DMS 273 (cell line): Measurements from ENCODE around the gene TRAF4.

Source experiments
- DNase-seq: peaks from one replicate; lab custom pipeline; 2025; ENCODE audit not compliant: unreplicated experiment; lab: John Stamatoyannopoulos, UW

TRAF4 gene

DNA sequence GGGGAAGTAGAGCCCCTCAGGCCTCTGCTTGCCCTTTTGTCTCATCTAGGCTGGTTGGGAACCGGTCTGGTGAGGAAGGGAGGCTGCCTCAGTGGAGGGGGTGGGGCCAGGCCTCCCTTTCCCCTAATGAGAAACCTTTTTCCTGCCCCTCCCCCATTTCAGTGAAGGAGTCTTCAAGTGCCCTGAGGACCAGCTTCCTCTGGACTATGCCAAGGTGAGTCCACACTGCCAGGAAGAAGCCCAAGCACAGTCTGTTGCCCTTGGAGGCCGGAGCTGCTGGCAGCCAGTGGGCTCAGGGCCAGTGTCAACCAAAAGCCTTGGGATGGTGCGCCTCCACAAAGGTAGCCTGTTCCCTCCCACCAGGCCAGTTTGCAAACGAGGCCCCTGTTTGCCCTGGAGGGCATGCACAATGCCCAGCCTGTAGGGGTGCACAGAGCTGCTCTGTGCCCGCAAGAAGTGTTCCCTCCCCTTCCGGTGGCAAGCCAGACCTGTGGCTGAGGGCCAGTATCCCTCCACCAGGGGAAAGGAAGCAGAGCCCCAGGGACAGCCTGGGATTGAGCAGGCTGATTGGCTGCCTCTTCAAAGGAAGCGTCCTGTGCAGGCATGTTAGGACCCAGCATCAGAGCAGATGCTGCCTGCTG lies 3.4 kb downstream of the TRAF4 start:
- DNase-seq = peak; percentile 94

DNA sequence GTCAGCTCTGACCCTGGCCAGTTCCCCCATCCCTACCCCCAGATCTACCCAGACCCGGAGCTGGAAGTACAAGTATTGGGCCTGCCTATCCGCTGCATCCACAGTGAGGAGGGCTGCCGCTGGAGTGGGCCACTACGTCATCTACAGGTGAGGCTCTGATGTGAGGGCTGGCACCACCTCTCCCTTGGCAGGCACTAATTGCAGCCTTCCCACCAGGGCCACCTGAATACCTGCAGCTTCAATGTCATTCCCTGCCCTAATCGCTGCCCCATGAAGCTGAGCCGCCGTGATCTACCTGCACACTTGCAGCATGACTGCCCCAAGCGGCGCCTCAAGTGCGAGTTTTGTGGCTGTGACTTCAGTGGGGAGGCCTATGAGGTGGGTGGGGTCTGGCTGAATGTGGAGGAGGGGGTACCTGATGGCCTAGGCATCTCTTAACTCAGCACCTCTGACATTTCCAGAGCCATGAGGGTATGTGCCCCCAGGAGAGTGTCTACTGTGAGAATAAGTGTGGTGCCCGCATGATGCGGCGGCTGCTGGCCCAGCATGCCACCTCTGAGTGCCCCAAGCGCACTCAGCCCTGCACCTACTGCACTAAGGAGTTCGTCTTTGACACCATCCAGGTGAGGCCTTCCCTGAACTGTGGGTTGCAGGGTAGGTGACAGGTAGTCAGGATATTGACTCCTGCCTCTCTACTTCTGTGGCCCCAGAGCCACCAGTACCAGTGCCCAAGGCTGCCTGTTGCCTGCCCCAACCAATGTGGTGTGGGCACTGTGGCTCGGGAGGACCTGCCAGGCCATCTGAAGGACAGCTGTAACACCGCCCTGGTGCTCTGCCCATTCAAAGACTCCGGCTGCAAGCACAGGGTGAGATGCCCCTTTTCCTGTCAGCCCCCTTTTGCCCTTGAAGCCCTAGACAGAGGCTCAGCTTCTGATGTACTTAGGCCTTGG lies 4.3 kb downstream of the TRAF4 start:
- no peak for DNase-seq

DNA sequence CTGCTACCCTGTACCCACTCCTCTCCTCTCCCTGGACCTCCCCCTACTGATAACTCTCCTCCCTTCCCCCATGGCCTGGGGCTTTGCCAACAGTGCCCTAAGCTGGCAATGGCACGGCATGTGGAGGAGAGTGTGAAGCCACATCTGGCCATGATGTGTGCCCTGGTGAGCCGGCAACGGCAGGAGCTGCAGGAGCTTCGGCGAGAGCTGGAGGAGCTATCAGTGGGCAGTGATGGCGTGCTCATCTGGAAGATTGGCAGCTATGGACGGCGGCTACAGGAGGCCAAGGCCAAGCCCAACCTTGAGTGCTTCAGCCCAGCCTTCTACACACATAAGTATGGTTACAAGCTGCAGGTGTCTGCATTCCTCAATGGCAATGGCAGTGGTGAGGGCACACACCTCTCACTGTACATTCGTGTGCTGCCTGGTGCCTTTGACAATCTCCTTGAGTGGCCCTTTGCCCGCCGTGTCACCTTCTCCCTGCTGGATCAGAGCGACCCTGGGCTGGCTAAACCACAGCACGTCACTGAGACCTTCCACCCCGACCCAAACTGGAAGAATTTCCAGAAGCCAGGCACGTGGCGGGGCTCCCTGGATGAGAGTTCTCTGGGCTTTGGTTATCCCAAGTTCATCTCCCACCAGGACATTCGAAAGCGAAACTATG lies 5.2 kb downstream of the TRAF4 start:
- DNase-seq = peak; percentile 39

DNA sequence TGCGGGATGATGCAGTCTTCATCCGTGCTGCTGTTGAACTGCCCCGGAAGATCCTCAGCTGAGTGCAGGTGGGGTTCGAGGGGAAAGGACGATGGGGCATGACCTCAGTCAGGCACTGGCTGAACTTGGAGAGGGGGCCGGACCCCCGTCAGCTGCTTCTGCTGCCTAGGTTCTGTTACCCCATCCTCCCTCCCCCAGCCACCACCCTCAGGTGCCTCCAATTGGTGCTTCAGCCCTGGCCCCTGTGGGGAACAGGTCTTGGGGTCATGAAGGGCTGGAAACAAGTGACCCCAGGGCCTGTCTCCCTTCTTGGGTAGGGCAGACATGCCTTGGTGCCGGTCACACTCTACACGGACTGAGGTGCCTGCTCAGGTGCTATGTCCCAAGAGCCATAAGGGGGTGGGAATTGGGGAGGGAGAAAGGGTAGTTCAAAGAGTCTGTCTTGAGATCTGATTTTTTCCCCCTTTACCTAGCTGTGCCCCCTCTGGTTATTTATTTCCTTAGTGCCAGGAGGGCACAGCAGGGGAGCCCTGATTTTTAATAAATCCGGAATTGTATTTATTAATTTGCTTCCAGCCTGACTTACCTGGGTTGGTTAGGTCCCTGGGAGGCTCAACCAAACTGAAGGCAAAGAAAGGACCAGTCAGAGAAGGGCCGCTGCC lies 5.8 kb downstream of the TRAF4 start:
- DNase-seq = no peak

DNA sequence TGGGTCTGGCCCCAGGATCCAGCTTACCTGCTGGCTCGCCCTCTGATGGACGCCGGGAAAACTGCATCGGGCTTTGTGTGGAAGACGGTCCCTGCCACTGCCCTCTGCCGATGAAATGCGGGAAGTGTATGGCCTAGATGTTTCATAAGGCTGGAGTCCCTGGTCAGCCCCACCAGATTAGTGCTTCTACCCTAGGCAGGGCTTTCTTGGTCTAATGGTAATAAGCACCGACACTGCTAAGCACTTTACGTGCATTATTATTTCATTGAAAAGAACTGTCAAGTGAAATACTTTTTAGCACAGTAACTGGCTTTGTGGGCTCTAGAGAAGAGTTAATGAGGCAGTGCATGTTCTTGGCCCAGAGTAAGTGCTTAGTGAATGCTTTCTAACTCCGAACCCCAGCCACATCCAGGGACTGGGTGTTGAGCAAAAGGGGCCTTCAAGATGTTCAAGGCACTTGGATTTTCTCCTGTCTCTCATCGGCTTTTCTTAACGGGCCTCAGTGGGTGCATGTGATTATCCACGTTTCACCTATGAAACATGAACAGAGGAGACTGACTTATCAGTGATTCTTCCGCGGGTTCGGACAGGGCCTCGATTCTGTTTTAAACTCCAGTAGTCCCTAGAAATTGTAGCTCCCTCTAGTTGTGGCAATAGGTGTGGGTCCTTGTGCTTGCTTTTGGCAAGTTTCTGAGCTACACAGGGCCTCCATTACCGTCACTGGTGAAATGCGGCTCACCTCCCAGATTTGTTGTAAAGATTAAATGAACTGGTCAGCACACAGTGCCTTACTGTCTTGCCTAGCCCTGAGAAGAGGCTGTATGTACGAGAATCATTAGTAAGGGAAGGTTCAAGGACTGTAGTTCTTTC lies 6.6 kb downstream of the TRAF4 start:
- DNase-seq = peak; percentile 97

DNA sequence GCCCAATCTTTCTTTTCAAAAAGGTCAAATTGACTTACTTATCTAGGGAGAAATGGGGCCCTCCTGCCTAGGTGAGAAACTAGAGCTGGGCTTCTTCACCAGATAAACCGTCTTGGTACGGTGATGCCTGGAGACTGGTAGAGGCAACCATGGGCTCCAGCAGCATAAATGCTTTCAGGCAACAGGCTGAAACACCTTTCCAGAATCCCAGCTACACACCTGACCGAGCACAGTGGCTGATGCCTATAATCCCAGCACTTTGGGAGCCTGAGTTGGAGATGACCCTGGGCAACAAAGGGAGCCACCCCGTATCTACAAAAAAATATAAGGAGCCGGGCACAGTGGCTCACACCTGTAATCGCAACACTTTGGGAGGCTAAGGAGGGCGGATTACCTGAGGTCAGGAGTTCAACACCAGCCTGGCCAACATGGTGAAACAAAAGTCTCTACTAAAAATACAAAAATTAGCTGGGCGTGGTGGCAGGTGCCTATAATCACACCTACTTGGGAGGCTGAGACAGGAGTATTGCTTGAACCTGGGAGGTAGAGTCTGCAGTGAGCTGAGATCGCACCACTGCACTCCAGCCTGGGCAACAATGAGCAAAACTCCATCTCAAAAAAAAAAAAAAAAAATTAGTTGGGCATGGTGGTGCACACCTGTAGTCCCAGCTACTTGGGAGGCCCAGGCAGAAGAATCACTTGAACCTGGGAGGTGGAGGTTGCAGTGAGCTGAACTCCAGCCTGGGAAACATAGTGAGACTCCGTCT lies 8.0 kb downstream of the TRAF4 start:
- DNase-seq = no peak

DNA sequence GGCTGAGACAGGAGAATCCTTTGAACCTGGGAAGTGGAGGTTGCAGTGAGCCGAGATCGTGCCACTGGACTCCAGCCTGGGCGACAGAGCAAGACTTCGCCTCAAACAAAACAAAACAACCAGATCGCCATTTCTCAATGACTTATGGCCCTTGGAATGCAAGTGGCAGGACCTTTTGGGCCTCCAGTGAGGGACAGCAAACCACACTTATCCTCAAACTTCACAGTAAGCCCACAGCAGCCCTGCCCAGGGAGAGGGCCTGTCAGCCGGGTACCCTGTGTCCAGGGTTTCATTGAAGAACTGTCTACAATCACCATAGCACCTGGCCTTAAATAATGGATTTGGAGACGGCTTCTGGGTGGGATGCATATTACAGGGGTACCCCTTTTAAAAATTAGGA lies 11.7 kb downstream of the TRAF4 start:
- no peak for DNase-seq

DNA sequence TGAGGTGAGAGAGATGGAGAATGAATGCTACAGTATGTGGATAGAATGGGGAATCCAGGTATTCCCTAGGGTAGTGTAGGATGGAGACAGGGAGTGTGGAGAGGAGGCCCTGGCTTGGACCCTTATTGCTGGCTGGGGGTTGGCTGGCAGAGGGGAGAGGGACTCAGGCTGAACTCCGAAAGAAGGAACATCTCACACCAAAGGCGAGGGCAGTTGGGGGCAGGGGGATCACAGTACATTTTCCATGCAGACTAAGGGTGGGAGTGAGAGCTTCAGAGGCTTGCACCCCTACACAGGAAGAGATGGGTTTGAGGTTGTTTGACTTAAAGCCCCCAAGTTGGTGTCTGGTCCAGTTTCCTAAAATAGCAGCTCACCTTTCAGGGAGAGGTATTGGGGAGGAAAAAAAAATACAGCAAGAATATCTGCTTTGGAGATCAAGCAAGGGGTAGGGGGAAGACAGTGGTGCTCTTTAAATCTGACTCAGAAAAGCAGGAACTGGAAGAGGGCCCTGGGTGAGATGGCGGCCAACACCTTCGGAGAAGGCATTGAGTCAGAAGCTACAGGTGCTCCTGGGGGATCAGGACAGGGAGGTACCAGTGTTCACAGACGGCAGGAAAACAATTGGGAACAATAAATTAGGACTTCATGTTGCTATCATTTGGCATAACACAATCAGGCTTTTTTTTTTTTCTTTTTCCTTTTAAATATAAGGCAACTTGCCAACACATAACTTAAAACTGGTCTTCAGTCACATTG lies 12.4 kb downstream of the TRAF4 start:
- DNase-seq = no peak

DNA sequence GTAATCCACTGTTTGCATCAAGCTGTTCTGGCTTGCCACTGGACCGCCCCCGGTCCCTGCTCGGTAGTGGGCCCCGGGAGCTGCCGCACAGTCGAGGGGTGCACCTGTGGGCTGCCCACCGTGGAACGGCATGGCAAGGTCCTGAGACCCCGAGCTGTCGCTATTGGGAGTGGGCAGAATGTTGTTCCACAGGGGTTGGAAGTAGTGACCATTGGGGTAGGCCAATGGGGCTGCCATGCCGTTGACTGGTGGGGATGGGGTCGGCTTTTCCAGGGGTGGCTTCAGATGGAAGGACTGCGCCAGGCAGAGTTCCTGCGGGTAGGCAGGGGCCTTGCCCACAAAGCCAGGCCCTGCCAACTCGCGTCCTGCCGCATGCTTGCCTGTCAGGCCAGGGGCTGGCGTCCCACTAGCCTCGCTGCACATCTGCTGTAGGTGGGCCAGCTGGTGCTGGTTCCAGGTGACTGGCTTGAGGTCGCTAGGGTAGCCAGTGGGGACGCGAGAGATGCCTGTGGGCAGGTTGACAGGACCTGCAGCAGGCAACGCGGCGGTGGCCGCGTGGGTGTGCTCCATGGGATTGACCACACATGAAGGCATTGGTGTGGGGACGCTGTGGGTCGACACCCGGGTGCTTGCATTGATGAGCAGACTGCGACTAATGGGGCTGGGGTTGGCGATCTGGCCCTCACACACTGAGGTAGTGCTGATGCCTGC lies 14.8 kb downstream of the TRAF4 start:
- no peak for DNase-seq

DNA sequence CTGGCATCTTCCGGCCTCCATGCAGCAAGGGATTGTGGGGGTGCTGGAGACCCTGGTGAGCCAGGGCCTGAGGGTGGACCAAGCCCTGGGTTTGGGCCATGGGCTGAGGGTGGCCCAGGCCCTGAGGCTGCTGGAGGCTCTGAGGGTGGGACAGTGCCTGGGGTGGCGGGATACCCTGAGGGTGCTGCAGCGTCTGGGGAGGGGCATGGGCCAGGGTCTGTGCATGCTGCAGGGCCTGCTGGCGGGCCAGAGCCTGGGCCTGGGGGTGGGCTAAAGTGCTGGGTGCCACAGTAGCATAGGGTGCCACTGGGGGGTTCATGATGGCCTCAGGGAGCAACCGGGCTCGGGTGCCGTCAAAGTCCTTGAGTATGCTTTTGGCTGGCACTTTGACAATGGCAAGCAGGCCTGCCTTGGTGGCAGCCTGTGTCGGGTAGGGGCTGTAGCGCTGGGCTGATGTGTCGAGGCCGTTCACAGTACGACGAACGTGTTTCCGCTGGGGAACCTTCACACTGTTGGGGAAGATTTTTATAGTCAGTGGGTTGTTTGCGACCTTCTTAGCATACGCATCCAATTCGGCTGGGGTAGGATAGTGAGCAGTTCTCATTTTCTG lies 15.6 kb downstream of the TRAF4 start:
- DNase-seq = no peak

DNA sequence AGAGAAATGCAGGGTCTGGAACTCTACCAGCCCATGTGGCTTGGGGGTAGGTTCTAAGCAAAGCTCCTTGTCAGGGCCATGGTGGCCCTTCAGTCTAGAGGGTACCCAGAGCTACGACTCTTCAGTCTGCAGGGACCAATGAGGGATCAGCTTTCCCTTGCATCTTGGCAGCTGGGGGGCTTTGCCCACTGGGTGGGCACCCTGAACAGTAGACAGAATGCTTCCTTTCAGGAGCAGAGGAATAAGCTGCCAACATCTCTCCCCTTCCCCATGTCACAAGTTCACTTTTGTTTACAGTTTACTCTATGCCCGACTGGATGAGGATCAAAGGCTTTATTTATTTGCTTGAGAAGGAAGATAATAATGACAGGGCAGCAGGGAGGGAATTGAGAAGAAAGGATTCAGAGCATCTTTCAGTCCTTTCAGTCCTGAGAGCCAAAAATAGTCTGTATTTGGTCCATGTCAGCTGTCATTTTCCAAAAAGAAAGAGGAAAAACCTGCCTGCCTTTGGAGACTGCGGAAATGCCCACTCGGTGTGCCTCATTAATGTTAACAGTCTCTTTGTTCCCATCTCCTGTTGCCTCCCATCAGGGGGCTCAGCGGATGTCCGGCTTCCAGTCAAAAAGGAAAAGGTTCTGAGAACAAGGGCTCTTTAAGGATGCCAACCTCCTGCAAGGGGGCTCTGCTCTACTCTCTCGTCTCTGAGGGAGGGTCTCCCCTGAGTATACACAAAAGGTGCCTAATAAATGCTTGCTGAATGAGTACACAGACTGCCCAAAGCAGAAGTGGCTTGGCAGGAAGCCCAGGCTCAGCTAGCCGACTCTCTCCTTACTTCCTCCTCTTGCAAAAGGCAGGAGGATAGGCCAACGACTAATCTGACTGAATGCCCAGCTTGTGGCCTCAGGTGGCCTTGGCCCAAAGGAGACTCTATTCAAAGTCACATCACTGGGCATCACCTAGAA lies 17.1 kb downstream of the TRAF4 start:
- DNase-seq = no peak

DNA sequence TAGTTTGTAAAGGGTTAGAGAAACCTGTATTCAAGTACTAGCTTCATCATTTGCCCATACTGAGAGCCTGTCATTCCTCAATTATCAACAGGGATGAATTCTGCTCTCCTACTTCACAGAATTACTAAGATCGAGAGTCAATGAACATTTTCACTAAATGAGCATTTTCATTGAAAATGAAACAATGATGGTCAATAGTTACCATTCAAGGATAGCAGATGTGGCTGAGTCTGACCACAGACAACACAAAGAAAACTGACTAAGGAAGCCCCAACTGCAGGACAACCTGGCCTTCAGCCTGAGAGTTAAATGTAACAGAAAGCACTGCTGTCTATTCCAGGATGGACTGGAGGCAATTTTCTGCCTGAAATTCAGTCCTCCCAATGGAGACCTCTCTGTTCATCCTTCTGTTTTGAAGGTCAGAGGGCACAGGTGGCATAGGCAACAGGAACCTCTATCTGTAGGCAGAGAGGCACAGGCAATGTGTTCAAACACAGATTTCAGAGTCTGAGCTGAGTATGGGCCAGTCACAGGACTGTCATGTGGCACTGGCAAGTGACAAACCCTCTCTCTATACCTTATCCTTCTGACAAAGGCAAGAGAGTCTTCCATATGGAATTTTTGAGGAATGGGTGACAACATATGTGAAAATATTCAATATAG lies 19.5 kb downstream of the TRAF4 start:
- no peak for DNase-seq

DNA sequence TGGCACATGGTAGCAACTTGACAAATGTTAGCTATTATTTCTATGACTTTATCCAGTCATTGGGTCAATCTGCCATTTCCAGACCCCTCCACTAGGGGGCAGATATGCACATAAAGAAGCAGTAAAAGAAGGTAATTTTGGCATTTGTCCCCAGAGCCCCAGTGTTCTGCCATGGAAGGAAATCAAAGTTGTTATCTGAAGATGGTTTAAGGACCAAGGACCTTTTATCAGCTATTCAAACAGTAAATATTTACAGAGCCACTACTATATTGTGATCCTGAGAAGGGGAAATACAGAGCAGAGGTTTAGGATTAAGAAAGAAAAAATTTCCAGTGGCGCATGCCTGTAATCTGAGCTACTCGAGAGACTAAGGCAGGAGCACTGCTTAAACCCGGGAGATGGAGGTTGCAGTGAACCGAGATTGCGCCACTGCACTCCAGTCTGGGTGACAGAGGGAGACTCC lies 20.0 kb downstream of the TRAF4 start:
- peak; percentile 91 for DNase-seq

DNA sequence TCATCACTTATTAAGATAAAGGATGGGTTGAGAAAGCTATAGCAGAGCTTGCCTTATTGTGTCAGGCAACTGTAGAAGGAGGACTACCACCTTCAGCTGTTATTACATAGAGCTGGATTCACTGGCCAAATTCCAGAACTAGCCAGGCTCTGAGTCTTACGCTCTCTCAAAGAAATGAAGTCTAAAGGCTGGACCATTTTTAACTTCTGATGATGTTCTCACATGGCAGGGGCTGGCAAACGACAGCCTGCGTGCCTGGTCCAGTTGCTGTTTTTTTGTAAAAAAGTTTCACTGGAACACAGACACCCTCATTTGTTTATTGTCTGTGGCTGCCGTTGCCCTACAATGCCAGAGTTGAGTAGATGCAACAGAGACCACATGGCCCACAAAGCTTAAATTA lies 21.2 kb downstream of the TRAF4 start:
- no peak for DNase-seq

DNA sequence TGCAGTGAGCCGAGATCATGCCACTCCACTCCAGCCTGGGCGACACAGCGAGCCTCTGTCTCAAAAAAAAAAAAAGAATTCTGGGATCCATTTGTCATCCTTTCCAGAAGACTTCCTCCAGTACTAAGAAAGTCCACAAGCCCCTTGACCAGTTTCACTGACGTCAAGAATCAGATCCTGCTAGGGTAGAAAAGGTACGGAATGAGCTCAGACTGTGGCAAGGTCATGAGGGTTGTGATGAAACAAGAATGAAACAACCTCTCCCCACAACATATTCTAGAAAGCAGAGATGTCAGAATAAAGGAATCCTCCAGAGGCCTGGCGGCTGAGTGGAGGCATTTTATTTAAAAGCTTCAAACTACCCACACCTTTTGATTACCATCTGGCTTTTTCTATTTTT lies 29.9 kb downstream of the TRAF4 start:
- DNase-seq = no peak

DNA sequence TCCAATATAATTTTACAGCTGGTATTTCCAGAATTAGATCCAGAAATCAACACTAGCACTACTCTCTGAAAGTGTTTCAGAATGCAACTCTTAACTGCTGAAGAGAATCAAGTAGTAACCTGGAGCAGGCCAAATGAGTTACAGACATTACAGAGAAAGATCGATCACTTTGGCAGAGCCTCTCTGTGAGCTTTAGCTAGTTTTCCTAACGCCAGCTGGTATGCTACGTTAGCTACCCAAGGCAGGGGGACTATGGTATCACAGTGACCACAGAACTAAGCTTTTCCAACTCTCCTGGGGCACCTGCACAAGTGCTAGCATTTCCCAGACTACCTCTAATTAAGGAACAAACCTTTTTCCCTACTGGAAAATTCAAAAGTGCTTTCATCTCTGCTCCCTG lies 30.4 kb downstream of the TRAF4 start:
- DNase-seq = no peak
